ENCODE data around the gene NCEH1. TPM values are rescaled to one million over a fixed set of nuclear protein-coding genes. Genes with fewer than 3 reads are reported as not detected.

NCEH1 gene
- total RNA-seq, 1 experiment from 2014 or later: 73.0 TPM

GRCh38 chr3:172753125-172753524 lies 42.3 kb upstream of the NCEH1 start:
- DNase-seq (ENCODE audit: low read depth, low spot score): no peak
- Histone ChIP-seq H3K4me3 (ENCODE audit: low read depth in 2 of 2, low read length in 2 of 2) (0 out of 4 replicates have a peak overlapping the region, but pooled peaks of 1 of the 2 experiments have one; percentile 90), H3K27ac (ENCODE audit: low read length) (0 out of 2 replicates have a peak overlapping the region, but pooled peaks have one; percentile 2), H3K36me3 (ENCODE audit: control insufficient read depth, insufficient read depth, low read length) (peaks cover 38% of the 10 kb centered on the region), H3K9me3 (ENCODE audit: control insufficient read depth, insufficient read depth, low read depth, low read length) (no peaks in the 10 kb centered on the region), H3K27me3 (ENCODE audit: control insufficient read depth, insufficient read depth, low read length) (no peaks in the 10 kb centered on the region), H3K4me1 (ENCODE audit: control insufficient read depth, insufficient read depth, low read length) (peaks cover 40% of the 10 kb centered on the region)
- BruUV-seq (replicated peaks): no TSS peak
- intact Hi-C loops (cut with micrococcal nuclease; ENCODE audit: unreplicated experiment) (no loop called here), in situ Hi-C loops (cut with HindIII; ENCODE audit: low pct_unique_long_range_greater_than_20kb, low sequenced_read_pairs) (no loop called here)
- no peak for ATAC-seq
- no peak for TF ChIP-seq SIN3A (IDR thresholded peaks at IDR 0.05; ENCODE audit: borderline replicate concordance, insufficient read depth, low read depth, low read length)
- TF ChIP-seq TCF7L2 (IDR thresholded peaks at IDR 0.05; ENCODE audit: low read depth, low read length): no peak
- no peak for TF ChIP-seq REST (IDR thresholded peaks at IDR 0.05; ENCODE audit: insufficient read depth in 1 of 2, low read depth in 2 of 2, low read length in 1 of 2)
- no peak for TF ChIP-seq POLR2AphosphoS5 (IDR thresholded peaks at IDR 0.05; ENCODE audit: low read depth, low read length)
- no peak for TF ChIP-seq CTCF (IDR thresholded peaks at IDR 0.05)
- CTCF ChIA-PET: no interaction called here
- POLR2A ChIA-PET: interaction anchor here (0.5 to 1.0 kb wide), 3 partner anchors 17 to 285 kb away, joined by 3 to 15 read pairs (median 4); no protein-coding TSS in a partner anchor

GRCh38 chr3:172752651-172753050 lies 41.8 kb upstream of the NCEH1 start:
- in situ Hi-C loops (cut with HindIII; ENCODE audit: low pct_unique_long_range_greater_than_20kb, low sequenced_read_pairs): no loop called here
- DNase-seq (ENCODE audit: low read depth, low spot score): no peak
- CTCF ChIA-PET: no interaction called here
- ATAC-seq: no peak
- BruUV-seq (replicated peaks): no TSS peak
- TF ChIP-seq CTCF (IDR thresholded peaks at IDR 0.05): no peak
- no peak for TF ChIP-seq TCF7L2 (IDR thresholded peaks at IDR 0.05; ENCODE audit: low read depth, low read length)
- TF ChIP-seq POLR2AphosphoS5 (IDR thresholded peaks at IDR 0.05; ENCODE audit: low read depth, low read length): no peak
- TF ChIP-seq SIN3A (IDR thresholded peaks at IDR 0.05; ENCODE audit: borderline replicate concordance, insufficient read depth, low read depth, low read length): no peak
- TF ChIP-seq REST (IDR thresholded peaks at IDR 0.05; ENCODE audit: insufficient read depth in 1 of 2, low read depth in 2 of 2, low read length in 1 of 2): no peak
- H3K4me3 ChIP-seq (ENCODE audit: low read depth in 2 of 2, low read length in 2 of 2): peak overlapping the region; percentile 90 to 96; a peak in 3 of 4 replicates
- POLR2A ChIA-PET: interaction anchor here (0.6 to 1.0 kb wide), 2 partner anchors 40 to 285 kb away, joined by 3 to 15 read pairs; no protein-coding TSS in a partner anchor
- peaks cover 41% of the 10 kb centered on the region for H3K4me1 ChIP-seq (ENCODE audit: control insufficient read depth, insufficient read depth, low read length)
- no peaks in the 10 kb centered on the region for H3K27me3 ChIP-seq (ENCODE audit: control insufficient read depth, insufficient read depth, low read length)
- H3K9me3 ChIP-seq (ENCODE audit: control insufficient read depth, insufficient read depth, low read depth, low read length): no peaks in the 10 kb centered on the region
- peaks cover 36% of the 10 kb centered on the region for H3K36me3 ChIP-seq (ENCODE audit: control insufficient read depth, insufficient read depth, low read length)
- intact Hi-C loops (cut with micrococcal nuclease; ENCODE audit: unreplicated experiment): no loop called here
- H3K27ac ChIP-seq (ENCODE audit: low read length): peak overlapping the region; percentile 99
